ENCODE measurements around the gene MAG. TPM values are rescaled to one million over a fixed set of nuclear protein-coding genes. Genes with fewer than 3 reads are reported as not detected.

The MAG gene
- total RNA-seq, 2 experiments from 2014 or later: 0.20 to 0.31 TPM

- Mint-ChIP-seq H3K36me3 (ENCODE audit: low read depth) (no peaks in the 10 kb centered on the region), H3K9me3 (no peaks in the 10 kb centered on the region), H3K27me3 (no peaks in the 10 kb centered on the region), H3K4me1 (ENCODE audit: low read depth) (peaks cover 9% of the 10 kb centered on the region), H3K4me3 (no peak overlapping the region), H3K27ac (no peak overlapping the region)
- no peak for ATAC-seq
- POLR2A ChIA-PET: no interaction called here
- intact Hi-C loops (cut with micrococcal nuclease): no loop called here
- DNase-seq: no peak
- TF ChIP-seq, protein P1, sequence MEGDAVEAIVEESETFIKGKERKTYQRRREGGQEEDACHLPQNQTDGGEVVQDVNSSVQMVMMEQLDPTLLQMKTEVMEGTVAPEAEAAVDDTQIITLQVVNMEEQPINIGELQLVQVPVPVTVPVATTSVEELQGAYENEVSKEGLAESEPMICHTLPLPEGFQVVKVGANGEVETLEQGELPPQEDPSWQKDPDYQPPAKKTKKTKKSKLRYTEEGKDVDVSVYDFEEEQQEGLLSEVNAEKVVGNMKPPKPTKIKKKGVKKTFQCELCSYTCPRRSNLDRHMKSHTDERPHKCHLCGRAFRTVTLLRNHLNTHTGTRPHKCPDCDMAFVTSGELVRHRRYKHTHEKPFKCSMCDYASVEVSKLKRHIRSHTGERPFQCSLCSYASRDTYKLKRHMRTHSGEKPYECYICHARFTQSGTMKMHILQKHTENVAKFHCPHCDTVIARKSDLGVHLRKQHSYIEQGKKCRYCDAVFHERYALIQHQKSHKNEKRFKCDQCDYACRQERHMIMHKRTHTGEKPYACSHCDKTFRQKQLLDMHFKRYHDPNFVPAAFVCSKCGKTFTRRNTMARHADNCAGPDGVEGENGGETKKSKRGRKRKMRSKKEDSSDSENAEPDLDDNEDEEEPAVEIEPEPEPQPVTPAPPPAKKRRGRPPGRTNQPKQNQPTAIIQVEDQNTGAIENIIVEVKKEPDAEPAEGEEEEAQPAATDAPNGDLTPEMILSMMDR (IDR thresholded peaks at IDR 0.05): no peak
- CTCF ChIA-PET: no interaction called here
These were observed 1.4 kb downstream of the MAG start for GRCh38 chr19:35293363-35293739.

GRCh38 chr19:35293808-35294207 lies 1.8 kb downstream of the MAG start:
- intact Hi-C loops (cut with micrococcal nuclease): no loop called here
- CTCF ChIA-PET: interaction anchor here (1.6 kb wide), 1 partner anchor 201 kb away, joined by 4 read pairs; no protein-coding TSS in a partner anchor

DNA sequence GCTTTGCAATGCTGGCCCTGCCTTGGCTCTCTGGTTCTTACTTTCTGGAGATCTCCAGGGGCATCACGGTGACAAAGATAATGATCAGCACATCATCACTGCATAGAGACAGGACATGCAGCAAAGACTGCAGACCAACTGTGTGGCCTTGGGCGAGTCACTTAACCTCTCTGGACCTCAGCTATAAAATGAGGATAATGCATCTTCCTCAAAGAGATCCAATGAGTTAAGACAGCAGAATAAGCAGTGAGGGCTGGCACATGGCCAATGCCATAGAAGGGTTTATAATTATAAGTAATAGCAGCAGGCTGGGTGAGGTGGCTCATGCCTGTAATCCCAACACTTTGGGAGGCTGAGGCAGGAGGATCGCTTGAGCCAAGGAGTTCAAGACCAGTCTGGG lies 2.4 kb downstream of the MAG start:
- Mint-ChIP-seq H3K4me1 (ENCODE audit: low read depth) (peaks cover 9% of the 10 kb centered on the region), H3K27me3 (no peaks in the 10 kb centered on the region)

More at GRCh38 chr19:35293808-35294207, 1.8 kb downstream of the MAG start:
- no peak for DNase-seq
- POLR2A ChIA-PET: no interaction called here
- TF ChIP-seq, protein P1 (IDR thresholded peaks at IDR 0.05): no peak
- Mint-ChIP-seq H3K36me3 (ENCODE audit: low read depth) (no peaks in the 10 kb centered on the region), H3K27me3 (no peaks in the 10 kb centered on the region), H3K4me1 (ENCODE audit: low read depth) (peaks cover 9% of the 10 kb centered on the region), H3K27ac (no peak overlapping the region), H3K4me3 (no peak overlapping the region), H3K9me3 (no peaks in the 10 kb centered on the region)
- no peak for ATAC-seq

DNA sequence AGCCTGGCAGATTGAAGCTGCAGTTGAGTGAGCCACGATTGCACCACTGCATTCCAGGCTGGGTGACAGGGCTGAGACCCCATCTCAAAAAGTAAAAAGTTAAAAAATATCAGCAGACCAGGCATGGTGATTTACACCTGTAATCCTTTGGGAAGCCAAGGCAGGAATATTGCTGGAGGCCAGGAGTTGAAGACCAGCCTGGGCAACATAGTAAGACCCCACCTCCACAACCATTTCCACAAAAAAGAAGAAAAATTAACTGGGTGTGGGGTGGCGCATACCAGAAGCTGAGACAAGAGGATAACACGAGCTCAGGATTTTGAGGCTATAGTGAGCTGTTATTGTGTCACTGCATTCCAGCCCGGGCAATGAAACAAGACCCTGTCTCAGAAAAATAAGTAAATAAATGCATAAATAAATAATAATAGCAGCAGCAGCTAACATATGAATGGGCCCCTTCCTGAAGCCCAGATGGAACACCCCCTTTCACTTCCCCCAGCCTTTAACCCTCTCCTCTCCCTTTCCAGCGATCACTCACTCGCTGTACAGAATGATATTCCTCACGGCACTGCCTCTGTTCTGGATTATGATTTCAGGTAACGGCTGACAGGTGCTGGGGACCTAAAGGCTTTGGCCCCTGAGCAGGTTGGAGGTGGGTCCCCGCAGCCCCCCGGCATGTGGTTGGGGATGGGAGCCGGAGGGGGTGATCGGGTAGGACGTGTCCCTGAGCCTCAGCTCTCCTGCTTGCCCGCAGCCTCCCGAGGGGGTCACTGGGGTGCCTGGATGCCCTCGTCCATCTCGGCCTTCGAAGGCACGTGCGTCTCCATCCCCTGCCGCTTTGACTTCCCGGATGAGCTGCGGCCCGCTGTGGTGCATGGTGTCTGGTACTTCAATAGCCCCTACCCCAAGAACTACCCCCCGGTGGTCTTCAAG lies 3.2 kb downstream of the MAG start:
- peak overlapping the region; percentile 31 for H3K27ac Mint-ChIP-seq
- POLR2A ChIA-PET: interaction anchor here (1.1 to 1.4 kb wide), 3 partner anchors 89 to 228 kb away, joined by 3 to 4 read pairs (median 3); no protein-coding TSS in a partner anchor
- CTCF ChIA-PET: interaction anchor here (1.0 to 1.6 kb wide), 7 partner anchors 10 to 228 kb away, joined by 3 to 4 read pairs (median 4); partner anchors contain the start of gene HAMP
- H3K4me1 Mint-ChIP-seq (ENCODE audit: low read depth): peaks cover 9% of the 10 kb centered on the region
- TF ChIP-seq, protein P1 (IDR thresholded peaks at IDR 0.05): no peak
- no peaks in the 10 kb centered on the region for H3K27me3 Mint-ChIP-seq
- no peak overlapping the region for H3K4me3 Mint-ChIP-seq
- H3K36me3 Mint-ChIP-seq (ENCODE audit: low read depth): no peaks in the 10 kb centered on the region
- H3K9me3 Mint-ChIP-seq: no peaks in the 10 kb centered on the region
- ATAC-seq: no peak
- DNase-seq: no peak
- intact Hi-C loops (cut with micrococcal nuclease): no loop called here

More for the DNA sequence above, 2.4 kb downstream of the MAG start:
- intact Hi-C loops (cut with micrococcal nuclease): no loop called here
- Mint-ChIP-seq H3K9me3 (no peaks in the 10 kb centered on the region), H3K36me3 (ENCODE audit: low read depth) (no peaks in the 10 kb centered on the region), H3K4me3 (no peak overlapping the region), H3K27ac (no peak overlapping the region)
- TF ChIP-seq, protein P1 (IDR thresholded peaks at IDR 0.05): no peak
- CTCF ChIA-PET: interaction anchor here (1.0 to 1.6 kb wide), 2 partner anchors 10 to 201 kb away, joined by 4 read pairs; no protein-coding TSS in a partner anchor
- ATAC-seq (no peak), DNase-seq (no peak)
- POLR2A ChIA-PET: no interaction called here

Measured in activated CD8-positive, alpha-beta T cell treated with anti-CD3 and anti-CD28 coated beads for 36 hours (primary cell).